ENCODE data around the gene KCP.
A peak's percentile ranks its signal among the peaks of the same experiment; 100 is the strongest.

KCP gene

DNA sequence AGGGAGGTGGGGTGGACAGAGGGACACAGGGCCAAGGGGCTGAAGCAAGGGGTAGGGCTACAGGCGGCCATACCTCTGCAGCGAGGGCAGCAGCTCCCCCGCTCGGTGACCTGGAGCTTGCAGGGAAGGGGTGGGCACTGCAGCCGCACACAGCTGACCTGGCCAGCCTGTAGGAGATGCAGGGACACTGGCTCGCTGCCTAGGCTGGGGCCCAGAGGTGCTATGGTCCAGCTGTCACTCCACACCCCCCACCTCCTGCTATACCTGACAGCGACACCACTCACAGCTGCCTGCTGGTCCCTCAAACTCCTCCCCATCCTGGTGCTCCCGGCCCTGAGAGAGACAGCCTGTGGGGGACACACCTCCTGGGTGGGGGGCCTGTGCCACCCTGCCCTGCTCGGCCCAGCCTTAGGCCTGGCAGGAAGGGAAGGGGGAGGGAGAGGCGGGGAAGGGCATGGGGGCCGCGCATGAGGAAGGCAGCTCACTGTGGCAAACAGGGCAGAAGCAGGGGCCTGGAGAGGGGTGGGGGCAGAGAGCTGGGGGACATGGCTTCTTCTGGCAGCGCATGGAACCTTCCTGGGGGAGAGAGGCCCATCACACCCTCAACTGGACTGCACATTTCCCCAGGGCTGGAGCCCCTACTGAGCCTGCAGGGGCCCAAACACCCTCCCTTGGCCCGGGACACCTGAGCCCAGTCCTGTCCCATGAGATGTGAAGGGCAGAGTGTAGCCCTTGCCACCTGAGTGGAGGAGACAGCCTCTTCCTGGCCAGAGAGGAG, 23.9 kb downstream of the KCP start:
- H3K4me1 ChIP-seq (ENCODE audit: low read length), result peaks cover 8% of the 10 kb centered on the region; the same call in 1 of the 2 replicates
- H3K9me3 ChIP-seq (ENCODE audit: insufficient read depth, low read length), result no peaks in the 10 kb centered on the region
- H3K27ac ChIP-seq (ENCODE audit: low read length), result no peak overlapping the region
- no peak overlapping the region for H3K9ac ChIP-seq (ENCODE audit: low read length)
- no peak overlapping the region for H2AFZ ChIP-seq (ENCODE audit: low read depth, low read length)
- H3K4me3 ChIP-seq (ENCODE audit: low read length), result no peak overlapping the region
- TF ChIP-seq, protein P1, sequence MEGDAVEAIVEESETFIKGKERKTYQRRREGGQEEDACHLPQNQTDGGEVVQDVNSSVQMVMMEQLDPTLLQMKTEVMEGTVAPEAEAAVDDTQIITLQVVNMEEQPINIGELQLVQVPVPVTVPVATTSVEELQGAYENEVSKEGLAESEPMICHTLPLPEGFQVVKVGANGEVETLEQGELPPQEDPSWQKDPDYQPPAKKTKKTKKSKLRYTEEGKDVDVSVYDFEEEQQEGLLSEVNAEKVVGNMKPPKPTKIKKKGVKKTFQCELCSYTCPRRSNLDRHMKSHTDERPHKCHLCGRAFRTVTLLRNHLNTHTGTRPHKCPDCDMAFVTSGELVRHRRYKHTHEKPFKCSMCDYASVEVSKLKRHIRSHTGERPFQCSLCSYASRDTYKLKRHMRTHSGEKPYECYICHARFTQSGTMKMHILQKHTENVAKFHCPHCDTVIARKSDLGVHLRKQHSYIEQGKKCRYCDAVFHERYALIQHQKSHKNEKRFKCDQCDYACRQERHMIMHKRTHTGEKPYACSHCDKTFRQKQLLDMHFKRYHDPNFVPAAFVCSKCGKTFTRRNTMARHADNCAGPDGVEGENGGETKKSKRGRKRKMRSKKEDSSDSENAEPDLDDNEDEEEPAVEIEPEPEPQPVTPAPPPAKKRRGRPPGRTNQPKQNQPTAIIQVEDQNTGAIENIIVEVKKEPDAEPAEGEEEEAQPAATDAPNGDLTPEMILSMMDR (IDR thresholded peaks at IDR 0.05; ENCODE audit: low read depth, low read length), result no peak
- no peak overlapping the region for H3K4me2 ChIP-seq (ENCODE audit: low read length)
- H3K27me3 ChIP-seq (ENCODE audit: low read depth, low read length), result no peaks in the 10 kb centered on the region
- H4K20me1 ChIP-seq (ENCODE audit: insufficient read depth, low read length), result no peaks in the 10 kb centered on the region
- no peaks in the 10 kb centered on the region for H3K36me3 ChIP-seq (replicated peaks; ENCODE audit: low read depth, low read length)
- H3K79me2 ChIP-seq (ENCODE audit: low read length), result no peaks in the 10 kb centered on the region

DNA sequence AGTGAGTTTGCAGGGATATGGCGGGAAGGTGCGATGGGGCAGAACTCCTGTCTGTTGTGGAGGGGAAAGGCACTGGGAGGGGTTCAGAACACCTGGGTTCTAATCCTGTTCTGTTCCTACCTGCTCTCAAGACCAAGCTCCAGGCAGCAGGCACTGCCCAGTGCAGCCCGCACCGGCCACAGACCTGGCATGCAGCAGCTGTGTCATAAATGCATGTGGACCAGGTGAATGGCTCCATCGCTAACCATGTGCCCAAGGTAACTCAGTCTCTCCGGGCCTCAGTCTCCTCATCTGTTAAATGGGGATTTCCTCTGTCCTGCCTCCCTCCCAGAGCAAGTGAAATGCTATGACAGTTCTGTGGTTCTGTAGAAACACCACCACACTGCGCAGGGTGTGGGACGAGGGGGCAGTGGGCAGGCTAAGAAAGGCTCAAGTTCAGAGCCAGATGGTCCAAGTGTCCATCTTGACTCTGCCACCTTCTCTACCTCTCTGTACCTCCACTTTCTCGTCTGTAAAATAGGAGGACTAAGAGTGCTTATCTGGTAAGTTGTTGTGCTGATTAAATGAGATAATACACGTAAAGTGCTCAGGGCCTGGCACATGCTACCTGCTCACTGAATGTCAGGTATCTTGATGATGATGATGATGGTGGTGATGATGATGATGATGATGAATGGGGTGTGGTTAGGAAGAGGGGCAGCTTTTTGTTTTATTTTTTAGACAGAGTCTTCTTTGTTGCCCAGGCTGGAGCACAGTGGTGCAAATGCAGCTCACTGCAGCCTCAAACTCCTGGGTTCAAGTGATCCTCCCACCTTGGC, 24.9 kb downstream of the KCP start:
- Histone ChIP-seq H3K27ac (ENCODE audit: low read length) (no peak overlapping the region), H3K9me3 (ENCODE audit: insufficient read depth, low read length) (no peaks in the 10 kb centered on the region), H3K4me3 (ENCODE audit: low read length) (no peak overlapping the region), H3K79me2 (ENCODE audit: low read length) (no peaks in the 10 kb centered on the region), H2AFZ (ENCODE audit: low read depth, low read length) (no peak overlapping the region), H3K9ac (ENCODE audit: low read length) (no peak overlapping the region), H3K4me2 (ENCODE audit: low read length) (no peak overlapping the region), H3K36me3 (replicated peaks; ENCODE audit: low read depth, low read length) (no peaks in the 10 kb centered on the region), H4K20me1 (ENCODE audit: insufficient read depth, low read length) (no peaks in the 10 kb centered on the region), H3K4me1 (ENCODE audit: low read length) (peaks cover 8% of the 10 kb centered on the region; the same call in 1 of the 2 replicates), H3K27me3 (ENCODE audit: low read depth, low read length) (no peaks in the 10 kb centered on the region)
- TF ChIP-seq EZH2phosphoT487 (IDR thresholded peaks at IDR 0.05; ENCODE audit: low read depth), result no peak
- TF ChIP-seq, protein P1 (IDR thresholded peaks at IDR 0.05; ENCODE audit: low read depth, low read length), result no peak

DNA sequence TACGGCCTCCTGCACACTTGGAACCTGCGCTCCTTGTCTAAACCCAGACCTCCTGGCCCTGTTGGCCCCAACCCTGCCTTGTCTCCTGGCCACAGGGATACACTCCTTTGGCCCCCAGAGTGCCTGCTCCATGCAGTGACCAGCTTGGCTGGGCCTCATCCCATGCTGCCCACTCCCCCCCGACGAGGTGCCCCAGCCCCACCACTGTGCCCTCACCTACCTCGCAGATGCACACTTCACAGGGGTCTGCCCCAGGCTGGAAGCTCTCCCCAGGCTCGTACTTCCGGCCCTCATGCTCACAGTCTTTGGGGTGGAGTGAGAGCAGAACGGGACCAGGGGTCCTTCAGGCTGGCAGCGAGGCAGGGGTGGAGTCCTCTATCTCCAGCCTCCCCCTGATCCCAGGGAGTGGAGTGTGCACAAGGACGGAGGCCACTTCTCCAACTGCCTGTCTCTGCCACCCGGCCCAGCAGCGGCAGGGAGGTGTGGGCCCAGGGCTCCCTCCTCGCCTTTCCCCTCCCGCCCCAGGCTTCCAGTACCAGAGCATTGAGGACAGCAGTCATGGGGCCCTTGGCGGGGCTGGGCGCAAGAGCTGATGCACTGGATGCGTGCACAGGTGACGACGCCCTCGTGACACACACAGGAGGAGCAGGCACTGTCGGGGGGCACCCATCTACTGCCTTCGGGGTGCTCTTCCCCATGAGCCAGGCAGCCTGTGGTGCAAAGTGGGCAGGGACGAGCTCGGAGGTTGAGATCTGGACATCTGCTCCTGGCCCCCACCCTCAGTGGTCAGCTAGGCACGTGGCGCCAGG, 25.7 kb downstream of the KCP start:
- Histone ChIP-seq H2AFZ (ENCODE audit: low read depth, low read length) (no peak overlapping the region; the same call in 1 of the 2 replicates), H4K20me1 (ENCODE audit: insufficient read depth, low read length) (no peaks in the 10 kb centered on the region), H3K27ac (ENCODE audit: low read length) (no peak overlapping the region), H3K4me2 (ENCODE audit: low read length) (peak overlapping the region; percentile 95), H3K9ac (ENCODE audit: low read length) (no peak overlapping the region), H3K27me3 (ENCODE audit: low read depth, low read length) (no peaks in the 10 kb centered on the region), H3K9me3 (ENCODE audit: insufficient read depth, low read length) (no peaks in the 10 kb centered on the region), H3K36me3 (replicated peaks; ENCODE audit: low read depth, low read length) (no peaks in the 10 kb centered on the region), H3K4me3 (ENCODE audit: low read length) (peak overlapping the region; percentile 96; the same call in 1 of the 2 replicates), H3K4me1 (ENCODE audit: low read length) (peaks cover 8% of the 10 kb centered on the region; the same call in 1 of the 2 replicates), H3K79me2 (ENCODE audit: low read length) (no peaks in the 10 kb centered on the region)
- TF ChIP-seq EZH2phosphoT487 (IDR thresholded peaks at IDR 0.05; ENCODE audit: low read depth), result no peak
- TF ChIP-seq, protein P1 (IDR thresholded peaks at IDR 0.05; ENCODE audit: low read depth, low read length), result no peak

All from OCI-LY3 (cell line).